Measurements from ENCODE around the gene CAMKV. TPM values are rescaled to one million over a fixed set of nuclear protein-coding genes. Genes with fewer than 3 reads are reported as not detected.
"Not testable (repeated sequence)": the region's sequence is repeated elsewhere in the genome, so short reads cannot be mapped to it uniquely, and the experiment has no call there.

Gene CAMKV
- not detected for total RNA-seq

- Mint-ChIP-seq H3K9me3 (no peaks in the 10 kb centered on the region), H3K4me1 (ENCODE audit: low read depth in 2 of 2) (peaks cover 0 to 2% of the 10 kb centered on the region in 2 donors), H3K36me3 (no peaks in the 10 kb centered on the region), H3K27me3 (peaks cover 22 to 27% of the 10 kb centered on the region in 2 donors), H3K27ac (no peak within 1 kb of the TSS), H3K4me3 (no peak within 1 kb of the TSS)
- no peak for DNase-seq (ENCODE audit: low spot score)
- ATAC-seq, result peak; percentile 46 to 51
Observed at GRCh38 chr3:49869525-49870126, at the start of gene CAMKV. Gene CAMKV (minus strand): TSS chr3:49869906. CDS start chr3:49862388, 7,518 bp downstream.

- not testable (repeated sequence) for H3K9me3 Mint-ChIP-seq; H3K27me3 Mint-ChIP-seq; H3K4me3 Mint-ChIP-seq; ATAC-seq; DNase-seq (ENCODE audit: low spot score); H3K4me1 Mint-ChIP-seq (ENCODE audit: low read depth in 2 of 2); H3K27ac Mint-ChIP-seq; H3K36me3 Mint-ChIP-seq
Observed at GRCh38 chr3:49917806-49918590, 48.3 kb upstream of the CAMKV start.

GRCh38 chr3:49916686-49917085 lies 47.0 kb upstream of the CAMKV start:
- ATAC-seq, result no peak

GRCh38 chr3:49914906-49915305 lies 45.2 kb upstream of the CAMKV start:
- no peak overlapping the region for H3K27ac Mint-ChIP-seq
- H3K4me3 Mint-ChIP-seq, result no peak overlapping the region
- no peaks in the 10 kb centered on the region for H3K27me3 Mint-ChIP-seq
- ATAC-seq (no peak), DNase-seq (ENCODE audit: low spot score) (no peak)
- peaks cover 5 to 10% of the 10 kb centered on the region in 2 donors for H3K4me1 Mint-ChIP-seq (ENCODE audit: low read depth in 2 of 2)
- no peaks in the 10 kb centered on the region for H3K9me3 Mint-ChIP-seq
- peaks cover under 1% of the 10 kb centered on the region for H3K36me3 Mint-ChIP-seq

More at GRCh38 chr3:49916686-49917085, 47.0 kb upstream of the CAMKV start:
- Mint-ChIP-seq H3K27ac (no peak overlapping the region), H3K36me3 (peaks cover 6% of the 10 kb centered on the region), H3K9me3 (no peaks in the 10 kb centered on the region), H3K4me3 (no peak overlapping the region), H3K4me1 (ENCODE audit: low read depth in 2 of 2) (peaks cover 5 to 6% of the 10 kb centered on the region in 2 donors), H3K27me3 (no peaks in the 10 kb centered on the region)
- no peak for DNase-seq (ENCODE audit: low spot score)

- Mint-ChIP-seq H3K4me1 (ENCODE audit: low read depth in 2 of 2) (peaks cover 5 to 10% of the 10 kb centered on the region in 2 donors), H3K27ac (no peak overlapping the region), H3K27me3 (no peaks in the 10 kb centered on the region), H3K9me3 (no peaks in the 10 kb centered on the region), H3K36me3 (no peaks in the 10 kb centered on the region), H3K4me3 (no peak overlapping the region)
- DNase-seq (ENCODE audit: low spot score) (no peak), ATAC-seq (no peak)
Observed at GRCh38 chr3:49912881-49913281, 43.2 kb upstream of the CAMKV start.

GRCh38 chr3:49911611-49912010 lies 41.9 kb upstream of the CAMKV start:
- Mint-ChIP-seq H3K4me1 (ENCODE audit: low read depth in 2 of 2) (peaks cover 5 to 10% of the 10 kb centered on the region in 2 donors), H3K27me3 (no peaks in the 10 kb centered on the region), H3K4me3 (no peak overlapping the region), H3K27ac (no peak overlapping the region), H3K9me3 (no peaks in the 10 kb centered on the region), H3K36me3 (no peaks in the 10 kb centered on the region)
- ATAC-seq (no peak), DNase-seq (ENCODE audit: low spot score) (no peak)

- no peak overlapping the region for H3K27ac Mint-ChIP-seq
- DNase-seq (ENCODE audit: low spot score), result no peak
- no peak overlapping the region for H3K4me3 Mint-ChIP-seq
- no peaks in the 10 kb centered on the region for H3K9me3 Mint-ChIP-seq
- H3K27me3 Mint-ChIP-seq, result no peaks in the 10 kb centered on the region
- no peaks in the 10 kb centered on the region for H3K36me3 Mint-ChIP-seq
- ATAC-seq, result no peak
- H3K4me1 Mint-ChIP-seq (ENCODE audit: low read depth in 2 of 2), result peaks cover 1 to 8% of the 10 kb centered on the region in 2 donors
Observed at GRCh38 chr3:49911124-49911420, 41.4 kb upstream of the CAMKV start.

GRCh38 chr3:49910409-49911123 lies 40.9 kb upstream of the CAMKV start:
- Mint-ChIP-seq H3K4me3 (no peak overlapping the region), H3K9me3 (no peaks in the 10 kb centered on the region), H3K36me3 (no peaks in the 10 kb centered on the region), H3K27ac (no peak overlapping the region), H3K4me1 (ENCODE audit: low read depth in 2 of 2) (peaks cover 6 to 12% of the 10 kb centered on the region in 2 donors), H3K27me3 (no peaks in the 10 kb centered on the region)
- ATAC-seq, result no peak
- no peak for DNase-seq (ENCODE audit: low spot score)

GRCh38 chr3:49908373-49909199 lies 38.9 kb upstream of the CAMKV start:
- H3K4me1 Mint-ChIP-seq (ENCODE audit: low read depth in 2 of 2), result peaks cover 6 to 16% of the 10 kb centered on the region in 2 donors
- ATAC-seq (no peak), DNase-seq (ENCODE audit: low spot score) (no peak)
- H3K9me3 Mint-ChIP-seq, result no peaks in the 10 kb centered on the region
- H3K36me3 Mint-ChIP-seq, result no peaks in the 10 kb centered on the region
- no peak overlapping the region for H3K27ac Mint-ChIP-seq
- H3K4me3 Mint-ChIP-seq, result no peak overlapping the region
- H3K27me3 Mint-ChIP-seq, result no peaks in the 10 kb centered on the region

- Mint-ChIP-seq H3K36me3 (no peaks in the 10 kb centered on the region), H3K9me3 (no peaks in the 10 kb centered on the region), H3K4me3 (no peak overlapping the region), H3K4me1 (ENCODE audit: low read depth in 2 of 2) (peaks cover 6 to 16% of the 10 kb centered on the region in 2 donors), H3K27ac (peak overlapping the region in 1 of 2 donors; percentile 71), H3K27me3 (no peaks in the 10 kb centered on the region)
- DNase-seq (ENCODE audit: low spot score) (no peak), ATAC-seq (no peak)
Observed at GRCh38 chr3:49906073-49906743, 36.5 kb upstream of the CAMKV start.

GRCh38 chr3:49904448-49904847 lies 34.7 kb upstream of the CAMKV start:
- H3K36me3 Mint-ChIP-seq; DNase-seq (ENCODE audit: low spot score); ATAC-seq; H3K9me3 Mint-ChIP-seq; H3K27me3 Mint-ChIP-seq: not testable (repeated sequence)
- Mint-ChIP-seq H3K27ac (peak overlapping the region in 1 of 2 donors; percentile 72), H3K4me1 (ENCODE audit: low read depth in 2 of 2) (peaks cover 6 to 13% of the 10 kb centered on the region in 2 donors), H3K4me3 (peak overlapping the region; percentile 80)

- H3K4me3 Mint-ChIP-seq, result peak within 1 kb of the TSS; percentile 80
- H3K36me3 Mint-ChIP-seq, result no peaks in the 10 kb centered on the region
- peak within 1 kb of the TSS in 1 of 2 donors; percentile 72 for H3K27ac Mint-ChIP-seq
- H3K9me3 Mint-ChIP-seq, result no peaks in the 10 kb centered on the region
- DNase-seq (ENCODE audit: low spot score) (peak; percentile 83), ATAC-seq (peak; percentile 96 to 97)
- no peaks in the 10 kb centered on the region for H3K27me3 Mint-ChIP-seq
- H3K4me1 Mint-ChIP-seq (ENCODE audit: low read depth in 2 of 2), result peaks cover 6 to 13% of the 10 kb centered on the region in 2 donors
Observed at GRCh38 chr3:49903451-49904424, 34.0 kb upstream of the CAMKV start, which contains the start of gene MST1R. Gene MST1R (minus strand): TSS chr3:49903873. CDS start chr3:49903609, 264 bp downstream.

Measured in natural killer cell treated with Interleukin-12 subunit alpha and Interleukin-12 subunit beta and Interleukin-15 and Interleukin-18, amount 100 ng/mL, for 72 hours (primary cell).